ENCODE data around the gene ATG5. TPM values are rescaled to one million over a fixed set of nuclear protein-coding genes. Genes with fewer than 3 reads are reported as not detected.

ATG5 gene
- total and polyA plus RNA-seq, 9 of the 15 experiments (the other 6 are each of a cell fraction or from before 2014, with no cell fraction given), result 29.0 to 80.0 (median 53.2) TPM

GRCh38 chr6:106181664-106182418 lies 143.7 kb downstream of the ATG5 start:
- 52% methylated on average over 3 of the region's 3 CpGs for WGBS (ENCODE audit: insufficient coverage, low coverage, missing lambda C conversion rate)
- Histone ChIP-seq H3K9ac (ENCODE audit: insufficient read depth in 1 of 2, low read depth in 2 of 2, low read length in 2 of 2) (no peak overlapping the region), H3K4me1 (replicated peaks in 1 of 2; ENCODE audit: control insufficient read depth in 2 of 2, insufficient read depth in 2 of 2, low read length in 2 of 2) (peaks cover 7 to 14% of the 10 kb centered on the region in 2 experiments; a peak in 3 of 5 replicates), H3K27ac (ENCODE audit: extremely low read depth, low read depth, low read length) (no peak overlapping the region), H4K20me1 (replicated peaks; ENCODE audit: control insufficient read depth, insufficient read depth, low read length) (no peaks in the 10 kb centered on the region), H3K4me2 (ENCODE audit: insufficient read depth, low read length) (no peak overlapping the region), H3K9me1 (ENCODE audit: control insufficient read depth, insufficient read depth, low read length) (no peaks in the 10 kb centered on the region), H3K79me2 (ENCODE audit: control insufficient read depth, insufficient read depth, low read length) (no peaks in the 10 kb centered on the region), H3K27me3 (ENCODE audit: control insufficient read depth in 2 of 2, insufficient read depth in 2 of 2, low read length in 2 of 2) (no peaks in the 10 kb centered on the region), H3K36me3 (ENCODE audit: control insufficient read depth, insufficient read depth, low read length) (peaks cover 10% of the 10 kb centered on the region; the same call in 2 of the 3 replicates), H2AFZ (ENCODE audit: low read depth, low read length) (no peak overlapping the region), H3K9me3 (replicated peaks; ENCODE audit: control insufficient read depth, insufficient read depth, low read depth, low read length) (no peaks in the 10 kb centered on the region), H3K4me3 (no peak overlapping the region)
- DNase-seq (ENCODE audit: extremely low read depth in 1 of 4, low spot score in 3 of 4) (no peak), FAIRE-seq (no peak), ATAC-seq (0 out of 3 replicates have a peak, but pooled peaks have one; percentile 15)
- no TSS peak for BruUV-seq (replicated peaks)
- TF ChIP-seq NR2F6 (CRISPR knock-in tag; IDR thresholded peaks at IDR 0.05) (no peak), POLR2A (conservative IDR thresholded peaks at IDR 0.05) (peak; percentile 7; the same call in 1 of the 2 replicates), GMEB1 (CRISPR knock-in tag; IDR thresholded peaks at IDR 0.05) (no peak), HNRNPH1 (optimal IDR thresholded peaks at IDR 0.05; ENCODE audit: low read depth, low read length) (no peak)
- CTCF ChIA-PET (ENCODE audit: low intra/inter-chr PET ratio), result no interaction called here
- in situ Hi-C loops (cut with MboI) (no loop called here), intact Hi-C loops (cut with micrococcal nuclease) (no loop called here)
- POLR2A ChIA-PET, result interaction anchor here (0.6 to 0.7 kb wide), 4 partner anchors 9 to 762 kb away, joined by 3 to 4 read pairs (median 3); no protein-coding TSS in a partner anchor

All from K562 (cell line).